Neural cell (in vitro differentiated cells): ENCODE results near the gene UVRAG. TPM values are rescaled to one million over a fixed set of nuclear protein-coding genes. Genes with fewer than 3 reads are reported as not detected.

Source experiments
- H2AFZ ChIP-seq: fragments of 200-600, 300-800 bp; sonication (generic), shearing (Covaris generic); 2 replicates; pipeline ENCODE4 v1.6.0; 2014; ENCODE audit warnings: low read depth, mild to moderate bottlenecking, antibody characterized with exemption, low read length, moderate library complexity
- H3F3A ChIP-seq: fragments of 200-600 bp; shearing (Covaris generic); 2 replicates; pipeline ENCODE4 v1.6.1; 2016; ENCODE audit warnings: mild to moderate bottlenecking, moderate library complexity, mixed read lengths, antibody characterized with exemption, low read length; ENCODE audit not compliant: insufficient read depth, poor library complexity, severe bottlenecking
- H3K27ac ChIP-seq: fragments of 200-600, 300-800 bp; sonication (generic), shearing (Covaris generic); 2 replicates; pipeline ENCODE4 v1.5.1; 2014; ENCODE audit warnings: mild to moderate bottlenecking, low read length, moderate library complexity
- H3K27me3 ChIP-seq: fragments of 300-800, 200-600 bp; sonication (generic), shearing (Covaris generic); 2 replicates; pipeline ENCODE4 v1.6.0; 2014; ENCODE audit warnings: mild to moderate bottlenecking, low read depth, low read length, moderate library complexity; ENCODE audit not compliant: insufficient read depth
- H3K36me3 ChIP-seq: fragments of 300-800, 200-600 bp; sonication (generic), shearing (Covaris generic); 2 replicates; pipeline ENCODE4 v1.5.1; 2014; ENCODE audit warnings: mild to moderate bottlenecking, antibody characterized with exemption, low read length, moderate library complexity; ENCODE audit not compliant: insufficient read depth
- H3K4me2 ChIP-seq: fragments of 300-800, 200-600 bp; sonication (generic), shearing (Covaris generic); 2 replicates; pipeline ENCODE4 v1.6.0; 2014; ENCODE audit warnings: mild to moderate bottlenecking, low read length
- H3K4me3 ChIP-seq: fragments of 300-800, 200-600 bp; sonication (generic), shearing (Covaris generic); 2 replicates; pipeline ENCODE4 v1.5.1; 2014; ENCODE audit warnings: mild to moderate bottlenecking, low read length, moderate library complexity
- H3K79me2 ChIP-seq: fragments of 200-600 bp; shearing (Covaris generic); replicated peaks from 2 replicates; pipeline ENCODE4 v1.6.0; 2014; ENCODE audit warnings: mild to moderate bottlenecking, low read length, moderate library complexity; ENCODE audit not compliant: insufficient read depth
- H3K9ac ChIP-seq: fragments of 300-800, 200-600 bp; sonication (generic), shearing (Covaris generic); 2 replicates; pipeline ENCODE4 v1.6.1; 2016; ENCODE audit warnings: mild to moderate bottlenecking, low read length, mixed read lengths
- H3K9me2 ChIP-seq: fragments of 200-600 bp; shearing (Covaris generic); 2 replicates; pipeline ENCODE4 v1.6.1; 2016; ENCODE audit warnings: mild to moderate bottlenecking, low read length, mixed read lengths; ENCODE audit not compliant: insufficient read depth
- H3K9me3 ChIP-seq: fragments of 200-600, 300-800 bp; sonication (generic), shearing (Covaris generic); 2 replicates; pipeline ENCODE4 v1.6.1; 2016; ENCODE audit warnings: mild to moderate bottlenecking, mixed run types, low read length, moderate library complexity, mixed read lengths
- H4K20me1 ChIP-seq: fragments of 200-600 bp; shearing (Covaris generic); 2 replicates; pipeline ENCODE4 v1.6.1; 2016; ENCODE audit warnings: mild to moderate bottlenecking, mixed run types; ENCODE audit not compliant: insufficient read depth
- CTCF ChIP-seq: fragments of 450-650 bp; IDR thresholded peaks from 2 replicates; pipeline ENCODE4 v1.5.1; 2014; ENCODE audit warnings: antibody characterized with exemption, mild to moderate bottlenecking, moderate library complexity; ENCODE audit not compliant: poor library complexity, severe bottlenecking
- EP300 ChIP-seq: fragments of 450-650 bp; conservative IDR thresholded peaks from 2 replicates; pipeline ENCODE4 v1.6.1; 2014; ENCODE audit warnings: antibody characterized with exemption, mild to moderate bottlenecking, moderate library complexity; ENCODE audit not compliant: poor library complexity, severe bottlenecking
- EZH2 ChIP-seq: fragments of 200-600, 300-800 bp; shearing (Covaris generic), sonication (generic); IDR thresholded peaks from 2 replicates; pipeline ENCODE4 v1.6.1; 2014; ENCODE audit warnings: antibody characterized with exemption, low read length, borderline replicate concordance, mild to moderate bottlenecking; ENCODE audit not compliant: insufficient read depth, poor library complexity, severe bottlenecking
- MXI1 ChIP-seq: fragments of 450-650 bp; conservative IDR thresholded peaks from 2 replicates; pipeline ENCODE4 v1.6.1; 2014; ENCODE audit warnings: antibody characterized with exemption, mild to moderate bottlenecking; ENCODE audit not compliant: poor library complexity, severe bottlenecking
- POLR2AphosphoS5 ChIP-seq: IDR thresholded peaks from 2 replicates; pipeline ENCODE4 v1.6.1; 2012
- RAD21 ChIP-seq: fragments of 450-650 bp; conservative IDR thresholded peaks from 2 replicates; pipeline ENCODE4 v1.6.1; 2014; ENCODE audit warnings: antibody characterized with exemption, mild to moderate bottlenecking, moderate library complexity
- REST ChIP-seq: IDR thresholded peaks from 2 replicates; pipeline ENCODE4 v1.6.1; 2012; ENCODE audit warnings: borderline replicate concordance
- SMC3 ChIP-seq: fragments of 450-650 bp; conservative IDR thresholded peaks from 2 replicates; pipeline ENCODE4 v1.6.1; 2014; ENCODE audit warnings: antibody characterized with exemption, mild to moderate bottlenecking, moderate library complexity; ENCODE audit not compliant: poor library complexity
- TAF1 ChIP-seq: IDR thresholded peaks from 2 replicates; pipeline ENCODE4 v1.6.1; 2012; ENCODE audit warnings: low read depth
- polyA plus RNA-seq: library from polyadenylated mRNA; depleted of rRNA; stranded (reverse); fragments of >200 nt; gene quantifications from 2 replicates; pipeline ENCODE4 v1.2.3, GENCODE V29; 2014

UVRAG gene
- polyA plus RNA-seq, 1 donor from 2014 or later = 31.6 TPM

- H3F3A ChIP-seq = no peaks in the 10 kb centered on the region
- no peaks in the 10 kb centered on the region for H3K79me2 ChIP-seq
- no peak overlapping the region for H3K27ac ChIP-seq
- H3K9me2 ChIP-seq = no peaks in the 10 kb centered on the region
- no peaks in the 10 kb centered on the region for H3K36me3 ChIP-seq
- TF ChIP-seq CTCF = no peak
- no peaks in the 10 kb centered on the region for H3K27me3 ChIP-seq
- no peak overlapping the region for H2AFZ ChIP-seq
- H3K9ac ChIP-seq = no peak overlapping the region
- no peak overlapping the region for H3K4me2 ChIP-seq
- H3K9me3 ChIP-seq = no peaks in the 10 kb centered on the region
- H4K20me1 ChIP-seq = no peaks in the 10 kb centered on the region
- H3K4me3 ChIP-seq = no peak overlapping the region
Observed at GRCh38 chr11:76140912-76141574, 326.0 kb downstream of the UVRAG start.

- no peaks in the 10 kb centered on the region for H3K27me3 ChIP-seq
- H3F3A ChIP-seq = no peaks in the 10 kb centered on the region
- no peaks in the 10 kb centered on the region for H3K9me3 ChIP-seq
- H3K4me2 ChIP-seq = no peak overlapping the region
- H3K27ac ChIP-seq = no peak overlapping the region
- H3K79me2 ChIP-seq = no peaks in the 10 kb centered on the region
- TF ChIP-seq EP300 (no peak), CTCF (no peak), EZH2 (no peak), TAF1 (no peak), POLR2AphosphoS5 (no peak), REST (no peak), RAD21 (no peak), SMC3 (no peak), MXI1 (no peak)
- no peak overlapping the region for H3K9ac ChIP-seq
- no peaks in the 10 kb centered on the region for H3K36me3 ChIP-seq
- no peak overlapping the region for H3K4me3 ChIP-seq
- H2AFZ ChIP-seq = no peak overlapping the region
- H3K9me2 ChIP-seq = no peaks in the 10 kb centered on the region
- no peaks in the 10 kb centered on the region for H4K20me1 ChIP-seq
Observed at GRCh38 chr11:76141901-76142588, 327.0 kb downstream of the UVRAG start.
